Right hindlimb (tissue), 1 donor: ENCODE data around the gene B3GALT4.

Experiments used
- DNase-seq: peaks from one replicate; pipeline ENCODE4 v3.0.0-alpha.2; 2018

B3GALT4 gene

GRCh38 chr6:33315793-33316602, 39.1 kb downstream of the B3GALT4 start:
- no peak for DNase-seq

DNA sequence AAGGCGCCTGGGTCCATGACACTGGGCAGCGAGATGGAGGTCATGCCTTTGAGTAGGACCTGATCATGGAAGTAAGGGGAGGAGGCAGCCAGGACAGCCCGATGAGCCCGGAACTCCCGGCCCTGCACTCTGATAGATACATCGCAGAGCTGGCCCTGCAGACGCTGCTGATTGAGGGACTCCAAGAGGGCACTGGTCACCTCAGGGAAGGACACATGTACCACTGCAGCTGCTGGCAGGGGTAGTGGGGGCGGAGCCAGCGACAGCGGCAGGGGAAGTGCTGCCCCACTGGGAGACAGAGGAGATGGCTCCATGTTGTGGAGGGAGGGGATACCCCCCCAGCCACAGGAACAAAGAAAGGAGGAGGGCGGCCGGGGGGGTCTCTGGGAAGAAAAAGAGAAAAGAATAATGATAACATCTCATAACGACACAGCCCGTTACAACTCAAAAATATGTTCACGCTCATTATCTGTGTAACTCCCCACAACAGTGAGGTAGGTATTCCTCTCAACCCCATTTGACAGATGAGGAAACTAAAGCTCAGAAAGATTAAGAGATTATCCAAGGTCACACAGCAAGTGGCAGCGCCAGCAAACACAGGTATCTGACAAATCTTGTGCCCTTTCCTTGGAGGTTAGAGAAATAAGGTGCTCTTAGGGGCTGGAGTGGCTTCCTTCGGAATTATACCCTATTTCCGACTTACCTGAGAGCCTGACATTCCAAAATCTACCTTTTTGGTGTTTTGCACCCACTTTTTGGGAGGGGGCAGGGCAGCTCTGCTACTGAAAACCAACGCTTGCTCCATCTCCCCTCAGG, 39.9 kb downstream of the B3GALT4 start:
- DNase-seq = peak; percentile 47

DNA sequence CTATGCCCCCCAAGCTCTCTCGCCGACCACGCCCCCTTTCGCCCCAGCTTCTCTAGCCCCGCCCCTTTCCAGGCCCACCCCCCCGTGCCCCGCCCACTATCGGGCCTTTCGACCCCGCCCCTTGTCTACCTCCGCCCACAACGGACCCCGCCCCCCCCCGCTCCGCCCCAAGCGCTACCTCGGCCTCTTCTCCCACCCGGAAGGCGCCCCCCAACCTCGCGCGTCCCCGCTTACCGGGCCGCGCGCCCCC, 40.4 kb downstream of the B3GALT4 start:
- DNase-seq = no peak

- peak; percentile 98 for DNase-seq
Measured at GRCh38 chr6:33317669-33318425, 40.9 kb downstream of the B3GALT4 start, which contains the start of gene ZBTB22. ZBTB22 (minus strand) TSS chr6:33317744; CDS start chr6:33316916, 828 bp downstream.

- DNase-seq = no peak
Measured at GRCh38 chr6:33318426-33319073, 41.6 kb downstream of the B3GALT4 start.

- no peak for DNase-seq
Measured at GRCh38 chr6:33319939-33320314, 43.0 kb downstream of the B3GALT4 start.

DNA sequence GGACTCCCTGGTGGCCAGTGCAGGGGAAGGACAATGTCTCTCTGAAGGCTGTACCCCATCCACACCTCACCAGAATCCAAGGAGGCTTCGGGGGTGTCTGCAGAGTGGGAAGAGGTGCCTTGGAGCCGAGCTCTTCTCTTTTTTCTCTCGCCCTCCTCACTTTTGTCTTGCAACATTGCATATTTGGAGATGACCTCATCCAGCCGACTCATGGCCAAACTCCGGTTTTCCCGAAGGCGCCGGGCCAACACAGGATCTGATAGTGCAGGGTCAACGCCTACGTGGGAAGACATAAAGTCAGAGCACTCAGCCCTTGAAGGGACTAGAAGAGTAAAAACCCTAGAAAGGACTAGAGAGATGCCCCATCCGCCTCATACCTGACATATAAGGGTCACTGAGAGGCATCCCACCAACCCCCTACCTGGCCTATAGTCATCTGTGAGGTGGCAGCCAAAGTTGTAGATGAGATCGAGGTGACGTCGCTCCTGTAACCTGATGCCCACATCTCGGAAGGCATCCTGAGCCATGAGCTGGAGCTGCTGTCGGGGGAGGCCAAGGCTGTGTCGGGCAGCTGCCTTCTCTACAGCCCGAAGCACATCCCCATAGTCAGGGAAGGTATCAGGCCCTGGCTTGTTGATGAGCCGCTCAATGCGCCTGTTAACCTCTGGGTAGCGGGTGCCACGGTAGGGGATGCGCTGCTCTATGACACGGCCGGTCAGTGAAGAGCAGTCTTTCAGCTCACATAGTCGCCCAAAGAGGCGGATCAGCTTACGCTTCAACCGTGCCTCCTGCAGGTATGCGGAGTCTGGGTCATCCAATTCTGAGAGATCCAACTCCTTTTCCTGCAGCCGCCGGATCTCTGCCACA, 43.6 kb downstream of the B3GALT4 start:
- no peak for DNase-seq

- no peak for DNase-seq
Measured at GRCh38 chr6:33321227-33321626, 44.3 kb downstream of the B3GALT4 start.

- DNase-seq = no peak
Measured at GRCh38 chr6:33323623-33323948, 46.7 kb downstream of the B3GALT4 start.

DNA sequence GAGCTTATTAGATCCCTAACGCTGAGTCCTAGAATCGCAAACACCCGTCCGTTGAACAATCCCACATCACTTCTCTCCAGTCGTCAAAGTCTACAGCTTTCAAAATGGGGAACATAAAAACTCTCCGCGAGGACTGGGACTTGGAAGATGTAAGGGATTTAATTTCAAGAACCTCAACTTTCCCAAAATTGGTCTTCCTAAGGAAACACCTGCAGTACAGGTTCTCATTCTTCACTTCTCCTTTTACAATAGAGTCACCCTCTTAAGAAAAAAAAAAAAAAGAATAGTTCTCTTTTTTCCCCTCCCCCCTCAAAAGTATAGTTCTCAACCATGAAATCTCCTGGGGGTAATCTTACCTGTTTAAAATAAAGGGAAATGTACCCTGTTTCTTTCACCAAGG, 47.2 kb downstream of the B3GALT4 start:
- no peak for DNase-seq
